ENCODE data around the gene WDR33.

DNA sequence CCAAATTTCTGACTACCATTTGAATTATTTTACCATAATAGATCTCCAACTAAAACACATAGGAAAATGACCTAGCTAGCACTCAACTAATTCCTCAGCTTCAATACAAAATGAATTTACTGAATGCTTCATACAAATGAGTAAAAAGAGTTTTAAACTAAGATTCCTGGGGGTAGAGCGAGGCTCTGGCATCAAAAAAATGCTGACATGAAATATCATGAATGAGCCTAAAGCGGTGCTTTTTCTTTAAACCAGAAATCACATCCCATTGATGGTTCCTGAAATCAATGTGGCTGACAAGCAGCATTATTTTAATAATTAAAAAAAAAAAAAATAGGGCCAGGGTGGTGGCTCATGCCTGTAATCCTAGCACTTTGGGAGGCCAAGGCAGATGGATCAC is 32.1 kb downstream of the WDR33 start:
- TF ChIP-seq, protein P1, sequence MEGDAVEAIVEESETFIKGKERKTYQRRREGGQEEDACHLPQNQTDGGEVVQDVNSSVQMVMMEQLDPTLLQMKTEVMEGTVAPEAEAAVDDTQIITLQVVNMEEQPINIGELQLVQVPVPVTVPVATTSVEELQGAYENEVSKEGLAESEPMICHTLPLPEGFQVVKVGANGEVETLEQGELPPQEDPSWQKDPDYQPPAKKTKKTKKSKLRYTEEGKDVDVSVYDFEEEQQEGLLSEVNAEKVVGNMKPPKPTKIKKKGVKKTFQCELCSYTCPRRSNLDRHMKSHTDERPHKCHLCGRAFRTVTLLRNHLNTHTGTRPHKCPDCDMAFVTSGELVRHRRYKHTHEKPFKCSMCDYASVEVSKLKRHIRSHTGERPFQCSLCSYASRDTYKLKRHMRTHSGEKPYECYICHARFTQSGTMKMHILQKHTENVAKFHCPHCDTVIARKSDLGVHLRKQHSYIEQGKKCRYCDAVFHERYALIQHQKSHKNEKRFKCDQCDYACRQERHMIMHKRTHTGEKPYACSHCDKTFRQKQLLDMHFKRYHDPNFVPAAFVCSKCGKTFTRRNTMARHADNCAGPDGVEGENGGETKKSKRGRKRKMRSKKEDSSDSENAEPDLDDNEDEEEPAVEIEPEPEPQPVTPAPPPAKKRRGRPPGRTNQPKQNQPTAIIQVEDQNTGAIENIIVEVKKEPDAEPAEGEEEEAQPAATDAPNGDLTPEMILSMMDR (IDR thresholded peaks at IDR 0.05), result no peak
- TF ChIP-seq EP300 (IDR thresholded peaks at IDR 0.05) (no peak), POLR2A (IDR thresholded peaks at IDR 0.05) (no peak)

Measured in tibial nerve (tissue), 4 donors.